ENCODE results near the gene SYCP3.

Gene SYCP3

DNA sequence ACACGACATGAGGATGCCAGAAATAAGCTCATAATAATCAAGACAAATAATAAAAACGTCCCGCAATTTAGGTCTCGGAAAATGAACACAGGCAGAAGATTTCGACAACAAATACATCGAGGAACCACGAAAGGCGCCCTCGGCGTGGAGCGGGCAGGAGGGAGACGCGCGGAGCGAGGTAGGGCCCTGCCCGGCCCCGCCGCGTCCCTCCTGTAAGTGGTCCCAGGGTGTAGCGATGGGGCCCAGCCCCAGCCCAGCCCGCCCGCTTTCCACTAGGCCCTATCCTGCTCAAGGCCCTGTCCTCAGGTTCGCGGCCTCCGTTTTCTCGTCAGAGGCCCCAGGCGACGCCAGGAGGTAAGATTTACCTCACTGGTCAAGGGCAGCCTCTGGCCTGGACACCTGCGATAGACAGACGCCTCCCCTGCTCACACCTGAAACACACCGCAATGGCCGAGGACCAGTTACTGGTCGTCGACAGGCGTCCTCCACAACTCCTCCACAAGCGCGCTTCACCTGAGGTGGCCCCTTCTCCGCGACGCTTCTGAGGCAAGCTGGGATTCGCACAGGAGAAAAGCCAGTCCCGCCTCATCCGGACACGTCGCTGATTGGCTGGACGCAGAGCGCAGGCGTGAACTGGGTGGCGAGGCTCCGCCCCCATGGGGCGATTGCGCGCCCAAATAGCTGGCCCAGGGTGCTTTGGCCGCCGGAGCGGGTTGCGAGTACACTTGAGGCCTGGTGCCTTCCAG lies at the start of gene SYCP3:
TSS of gene SYCP3 (minus strand) at position 543 of the 746 bp plus-strand sequence. CDS start 1,527 bp downstream, outside the sequence.
- H3K4me1 ChIP-seq (ENCODE audit: insufficient read depth, insufficient read length), result no peaks in the 10 kb centered on the region
- no peak for DNase-seq (ENCODE audit: low read depth, low spot score)
- no peak within 1 kb of the TSS for H3K4me3 ChIP-seq (ENCODE audit: insufficient read length, low read depth)
- no peaks in the 10 kb centered on the region for H3K9me3 ChIP-seq (ENCODE audit: insufficient read depth, low read length)
- H3K36me3 ChIP-seq (ENCODE audit: insufficient read depth, insufficient read length, low read length), result peaks cover 12% of the 10 kb centered on the region
- TF ChIP-seq SUZ12 (IDR thresholded peaks at IDR 0.05; ENCODE audit: extremely low read depth, insufficient read depth, insufficient read length) (no peak), ZNF274 (IDR thresholded peaks at IDR 0.05; ENCODE audit: low read depth, low read length) (no peak), YY1 (IDR thresholded peaks at IDR 0.05; ENCODE audit: insufficient read depth, insufficient read length) (no peak)
- H3K9ac ChIP-seq (ENCODE audit: insufficient read length, low read depth), result no peak within 1 kb of the TSS
- no peaks in the 10 kb centered on the region for H3K27me3 ChIP-seq (ENCODE audit: insufficient read depth, insufficient read length)

DNA sequence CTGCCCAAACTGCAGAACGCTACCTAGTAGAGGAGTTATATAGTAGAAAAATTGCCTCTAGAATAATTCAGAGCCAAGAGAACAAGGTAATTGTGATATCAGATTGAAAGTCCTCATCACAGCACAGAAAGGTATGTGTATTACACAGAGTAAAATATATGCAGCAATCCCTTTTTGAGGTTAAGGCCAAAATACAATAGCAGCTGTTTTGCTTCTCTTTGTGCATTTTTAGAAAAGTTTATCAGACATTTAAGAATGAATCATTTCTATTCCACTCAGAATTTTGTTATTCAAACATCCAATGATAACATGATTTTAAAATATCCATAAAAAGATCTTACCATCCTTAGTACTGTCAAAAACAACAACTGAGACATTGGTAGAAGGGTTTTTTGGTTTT lies 46.4 kb upstream of the SYCP3 start:
- no peaks in the 10 kb centered on the region for H3K9me3 ChIP-seq (ENCODE audit: insufficient read depth, low read length)
- DNase-seq (ENCODE audit: low read depth, low spot score), result no peak
- no peak overlapping the region for H3K9ac ChIP-seq (ENCODE audit: insufficient read length, low read depth)
- H3K36me3 ChIP-seq (ENCODE audit: insufficient read depth, insufficient read length, low read length), result peaks cover 21% of the 10 kb centered on the region
- no peaks in the 10 kb centered on the region for H3K4me1 ChIP-seq (ENCODE audit: insufficient read depth, insufficient read length)
- no peak overlapping the region for H3K4me3 ChIP-seq (ENCODE audit: insufficient read length, low read depth)
- TF ChIP-seq YY1 (IDR thresholded peaks at IDR 0.05; ENCODE audit: insufficient read depth, insufficient read length), result no peak
- TF ChIP-seq SUZ12 (IDR thresholded peaks at IDR 0.05; ENCODE audit: extremely low read depth, insufficient read depth, insufficient read length), result no peak
- TF ChIP-seq ZNF274 (IDR thresholded peaks at IDR 0.05; ENCODE audit: low read depth, low read length), result no peak
- no peaks in the 10 kb centered on the region for H3K27me3 ChIP-seq (ENCODE audit: insufficient read depth, insufficient read length)

DNA sequence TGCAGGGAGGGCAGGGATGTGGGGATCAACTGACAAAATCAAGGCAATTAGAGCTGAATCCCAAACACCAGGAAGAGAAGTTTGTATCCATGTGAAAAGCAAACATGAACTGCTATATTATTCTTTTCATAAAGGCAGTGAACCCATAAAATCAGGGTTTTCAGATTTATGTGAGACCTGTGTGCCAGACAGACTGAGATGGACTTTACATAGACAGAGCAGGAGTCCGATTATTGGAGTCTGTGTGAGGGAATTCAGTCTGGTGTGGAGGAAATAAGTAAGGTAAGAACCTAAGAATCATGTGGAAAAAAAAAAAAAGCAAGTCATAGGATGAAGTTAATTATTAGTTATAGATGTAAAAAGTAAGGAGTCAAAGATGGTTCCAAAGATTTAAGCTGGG lies 45.1 kb upstream of the SYCP3 start:
- no peak overlapping the region for H3K4me3 ChIP-seq (ENCODE audit: insufficient read length, low read depth)
- H3K27me3 ChIP-seq (ENCODE audit: insufficient read depth, insufficient read length), result no peaks in the 10 kb centered on the region
- peaks cover 18% of the 10 kb centered on the region for H3K36me3 ChIP-seq (ENCODE audit: insufficient read depth, insufficient read length, low read length)
- no peaks in the 10 kb centered on the region for H3K4me1 ChIP-seq (ENCODE audit: insufficient read depth, insufficient read length)
- no peak for DNase-seq (ENCODE audit: low read depth, low spot score)
- H3K9me3 ChIP-seq (ENCODE audit: insufficient read depth, low read length), result no peaks in the 10 kb centered on the region
- TF ChIP-seq YY1 (IDR thresholded peaks at IDR 0.05; ENCODE audit: insufficient read depth, insufficient read length) (no peak), SUZ12 (IDR thresholded peaks at IDR 0.05; ENCODE audit: extremely low read depth, insufficient read depth, insufficient read length) (no peak), ZNF274 (IDR thresholded peaks at IDR 0.05; ENCODE audit: low read depth, low read length) (no peak)
- H3K9ac ChIP-seq (ENCODE audit: insufficient read length, low read depth), result no peak overlapping the region

DNA sequence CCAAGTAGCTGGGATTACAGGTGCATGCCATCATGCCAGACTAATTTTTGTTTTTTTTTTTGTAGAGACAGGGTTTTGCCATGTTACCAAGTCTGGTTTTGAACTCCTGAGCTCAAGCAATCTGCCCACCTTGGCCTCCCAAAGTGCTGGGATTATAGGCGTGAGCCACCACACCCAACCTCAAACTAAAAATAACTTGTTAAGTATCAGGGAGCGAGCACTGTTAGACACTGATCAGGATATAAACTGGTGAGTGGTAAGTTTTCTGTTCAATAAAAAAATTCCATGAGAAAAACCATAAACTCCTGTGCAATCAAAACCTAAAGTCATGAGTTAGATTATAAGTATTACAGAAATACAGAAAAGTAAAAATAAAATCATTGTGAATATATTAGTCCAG lies 44.6 kb upstream of the SYCP3 start:
- DNase-seq (ENCODE audit: low read depth, low spot score), result no peak
- Histone ChIP-seq H3K9me3 (ENCODE audit: insufficient read depth, low read length) (no peaks in the 10 kb centered on the region), H3K27me3 (ENCODE audit: insufficient read depth, insufficient read length) (no peaks in the 10 kb centered on the region), H3K36me3 (ENCODE audit: insufficient read depth, insufficient read length, low read length) (peaks cover 13% of the 10 kb centered on the region), H3K4me3 (ENCODE audit: insufficient read length, low read depth) (no peak overlapping the region), H3K4me1 (ENCODE audit: insufficient read depth, insufficient read length) (no peaks in the 10 kb centered on the region), H3K9ac (ENCODE audit: insufficient read length, low read depth) (no peak overlapping the region)
- no peak for TF ChIP-seq ZNF274 (IDR thresholded peaks at IDR 0.05; ENCODE audit: low read depth, low read length)
- TF ChIP-seq YY1 (IDR thresholded peaks at IDR 0.05; ENCODE audit: insufficient read depth, insufficient read length), result no peak
- no peak for TF ChIP-seq SUZ12 (IDR thresholded peaks at IDR 0.05; ENCODE audit: extremely low read depth, insufficient read depth, insufficient read length)

DNA sequence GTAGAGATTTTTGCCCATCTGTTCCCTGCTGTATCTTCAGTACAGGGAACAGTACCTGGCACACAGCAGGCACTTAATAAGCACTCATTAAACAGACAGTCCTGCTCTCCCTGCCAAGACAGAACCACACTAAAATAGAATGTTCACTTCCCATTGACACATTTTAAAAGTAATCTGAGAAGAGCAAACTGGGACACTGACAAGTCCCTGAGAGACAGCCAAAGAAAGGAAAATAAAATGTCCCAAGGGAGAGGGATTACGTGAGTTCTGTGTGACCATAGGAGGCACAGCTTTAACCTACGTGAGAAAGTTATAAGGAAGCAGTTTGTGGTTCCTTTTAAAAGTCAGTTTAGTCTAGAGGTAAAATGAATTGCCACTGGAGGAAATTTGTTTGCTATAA lies 43.9 kb upstream of the SYCP3 start:
- TF ChIP-seq SUZ12 (IDR thresholded peaks at IDR 0.05; ENCODE audit: extremely low read depth, insufficient read depth, insufficient read length) (no peak), YY1 (IDR thresholded peaks at IDR 0.05; ENCODE audit: insufficient read depth, insufficient read length) (no peak), ZNF274 (IDR thresholded peaks at IDR 0.05; ENCODE audit: low read depth, low read length) (no peak)
- DNase-seq (ENCODE audit: low read depth, low spot score), result no peak
- H3K9me3 ChIP-seq (ENCODE audit: insufficient read depth, low read length), result no peaks in the 10 kb centered on the region
- H3K9ac ChIP-seq (ENCODE audit: insufficient read length, low read depth), result no peak overlapping the region
- no peaks in the 10 kb centered on the region for H3K4me1 ChIP-seq (ENCODE audit: insufficient read depth, insufficient read length)
- H3K4me3 ChIP-seq (ENCODE audit: insufficient read length, low read depth), result no peak overlapping the region
- no peaks in the 10 kb centered on the region for H3K27me3 ChIP-seq (ENCODE audit: insufficient read depth, insufficient read length)
- peaks cover 11% of the 10 kb centered on the region for H3K36me3 ChIP-seq (ENCODE audit: insufficient read depth, insufficient read length, low read length)

DNA sequence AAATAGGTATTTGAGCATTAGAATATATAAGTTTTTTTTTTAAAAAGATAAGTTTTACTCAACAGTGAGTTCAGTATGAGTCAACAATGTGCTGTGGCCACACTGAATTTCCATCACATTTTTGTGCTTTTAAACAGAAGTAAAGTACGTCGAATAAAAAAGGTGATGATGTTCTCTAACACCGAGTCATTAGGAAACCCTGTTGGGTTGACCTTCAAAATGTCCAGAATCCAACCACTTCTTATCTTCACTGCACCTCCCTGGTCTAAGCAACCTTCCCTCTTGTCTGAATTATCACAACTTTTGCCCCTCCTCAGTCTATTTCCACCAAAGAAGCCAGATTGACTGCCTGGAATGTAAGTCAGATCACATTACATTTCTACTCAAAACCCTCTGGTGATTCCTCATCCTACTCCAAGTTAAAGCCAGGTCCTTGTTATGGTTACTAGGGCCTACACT lies 43.0 kb upstream of the SYCP3 start:
- DNase-seq (ENCODE audit: low read depth, low spot score), result no peak
- H3K4me3 ChIP-seq (ENCODE audit: insufficient read length, low read depth), result no peak overlapping the region
- TF ChIP-seq ZNF274 (IDR thresholded peaks at IDR 0.05; ENCODE audit: low read depth, low read length) (no peak), SUZ12 (IDR thresholded peaks at IDR 0.05; ENCODE audit: extremely low read depth, insufficient read depth, insufficient read length) (no peak), YY1 (IDR thresholded peaks at IDR 0.05; ENCODE audit: insufficient read depth, insufficient read length) (no peak)
- no peaks in the 10 kb centered on the region for H3K9me3 ChIP-seq (ENCODE audit: insufficient read depth, low read length)
- H3K9ac ChIP-seq (ENCODE audit: insufficient read length, low read depth), result no peak overlapping the region
- H3K27me3 ChIP-seq (ENCODE audit: insufficient read depth, insufficient read length), result no peaks in the 10 kb centered on the region
- H3K36me3 ChIP-seq (ENCODE audit: insufficient read depth, insufficient read length, low read length), result peaks cover 8% of the 10 kb centered on the region
- H3K4me1 ChIP-seq (ENCODE audit: insufficient read depth, insufficient read length), result no peaks in the 10 kb centered on the region

DNA sequence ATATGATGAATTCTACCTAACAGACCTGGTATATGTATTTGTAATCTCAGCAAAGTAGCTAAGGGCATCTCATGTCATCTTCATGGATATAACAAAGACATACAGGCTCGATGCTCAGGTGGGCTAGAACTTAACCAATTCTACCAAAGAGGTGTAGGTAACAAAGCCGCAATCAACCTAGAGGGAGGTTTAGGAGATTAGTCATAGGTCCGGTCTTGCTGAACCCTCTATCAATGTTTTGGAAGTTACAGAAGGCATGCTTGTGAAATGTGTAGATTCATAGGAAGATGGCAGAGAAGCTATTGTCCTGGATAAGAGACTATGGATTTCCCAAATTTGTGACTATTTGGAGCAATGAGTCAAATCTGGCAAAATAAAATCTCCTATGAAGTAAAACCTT lies 42.6 kb upstream of the SYCP3 start:
- DNase-seq (ENCODE audit: low read depth, low spot score), result no peak

More for the DNA sequence above, 42.6 kb upstream of the SYCP3 start:
- H3K9me3 ChIP-seq (ENCODE audit: insufficient read depth, low read length), result no peaks in the 10 kb centered on the region
- H3K36me3 ChIP-seq (ENCODE audit: insufficient read depth, insufficient read length, low read length), result peaks cover 12% of the 10 kb centered on the region
- H3K4me3 ChIP-seq (ENCODE audit: insufficient read length, low read depth), result no peak overlapping the region
- no peaks in the 10 kb centered on the region for H3K4me1 ChIP-seq (ENCODE audit: insufficient read depth, insufficient read length)
- H3K9ac ChIP-seq (ENCODE audit: insufficient read length, low read depth), result no peak overlapping the region
- H3K27me3 ChIP-seq (ENCODE audit: insufficient read depth, insufficient read length), result no peaks in the 10 kb centered on the region
- TF ChIP-seq SUZ12 (IDR thresholded peaks at IDR 0.05; ENCODE audit: extremely low read depth, insufficient read depth, insufficient read length) (no peak), YY1 (IDR thresholded peaks at IDR 0.05; ENCODE audit: insufficient read depth, insufficient read length) (no peak)
